Measurements from ENCODE around the gene SORCS2.

Gene SORCS2

GRCh38 chr4:7248857-7249256 is 56.5 kb downstream of the SORCS2 start:
- no peak for ATAC-seq

DNA sequence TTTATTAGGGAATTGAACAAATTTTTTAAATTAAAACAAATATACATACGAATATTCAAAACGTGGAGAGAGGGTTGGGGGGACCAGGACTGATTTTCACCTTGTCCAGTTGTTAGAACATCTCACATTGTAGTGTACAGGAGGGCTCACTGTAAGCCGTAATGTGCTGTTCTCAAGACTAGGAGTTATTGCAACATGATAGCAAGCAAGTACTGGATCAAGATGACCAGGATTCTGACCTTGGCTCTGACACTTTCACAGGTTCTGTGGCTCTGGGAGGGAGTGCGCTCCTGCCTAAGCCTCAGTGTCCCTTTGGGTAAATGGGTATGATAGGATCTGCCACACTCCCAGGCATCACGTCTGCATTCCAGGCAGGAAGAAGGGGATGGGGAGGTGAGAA is 59.0 kb downstream of the SORCS2 start:
- ATAC-seq = no peak

DNA sequence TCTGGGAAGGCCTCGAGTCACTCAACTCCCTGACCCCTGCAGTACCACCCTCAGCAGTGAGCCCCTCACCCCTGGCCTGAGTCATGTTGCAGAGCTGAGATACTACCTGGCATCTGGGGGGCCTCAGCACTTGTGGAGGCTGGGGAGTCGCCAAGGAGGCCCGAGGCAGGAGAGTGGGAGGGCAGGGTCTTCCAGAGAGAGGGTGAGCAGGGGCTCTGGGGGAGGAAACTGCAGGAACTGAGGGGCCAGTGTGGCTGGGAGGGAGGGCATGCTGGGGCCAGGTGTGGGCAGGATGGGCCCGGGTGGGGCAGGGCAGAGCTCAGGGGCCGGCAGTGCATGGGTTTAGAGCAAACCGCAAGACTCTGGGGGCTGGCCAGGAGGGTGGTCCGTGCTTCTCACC is 59.7 kb downstream of the SORCS2 start:
- ATAC-seq = no peak

DNA sequence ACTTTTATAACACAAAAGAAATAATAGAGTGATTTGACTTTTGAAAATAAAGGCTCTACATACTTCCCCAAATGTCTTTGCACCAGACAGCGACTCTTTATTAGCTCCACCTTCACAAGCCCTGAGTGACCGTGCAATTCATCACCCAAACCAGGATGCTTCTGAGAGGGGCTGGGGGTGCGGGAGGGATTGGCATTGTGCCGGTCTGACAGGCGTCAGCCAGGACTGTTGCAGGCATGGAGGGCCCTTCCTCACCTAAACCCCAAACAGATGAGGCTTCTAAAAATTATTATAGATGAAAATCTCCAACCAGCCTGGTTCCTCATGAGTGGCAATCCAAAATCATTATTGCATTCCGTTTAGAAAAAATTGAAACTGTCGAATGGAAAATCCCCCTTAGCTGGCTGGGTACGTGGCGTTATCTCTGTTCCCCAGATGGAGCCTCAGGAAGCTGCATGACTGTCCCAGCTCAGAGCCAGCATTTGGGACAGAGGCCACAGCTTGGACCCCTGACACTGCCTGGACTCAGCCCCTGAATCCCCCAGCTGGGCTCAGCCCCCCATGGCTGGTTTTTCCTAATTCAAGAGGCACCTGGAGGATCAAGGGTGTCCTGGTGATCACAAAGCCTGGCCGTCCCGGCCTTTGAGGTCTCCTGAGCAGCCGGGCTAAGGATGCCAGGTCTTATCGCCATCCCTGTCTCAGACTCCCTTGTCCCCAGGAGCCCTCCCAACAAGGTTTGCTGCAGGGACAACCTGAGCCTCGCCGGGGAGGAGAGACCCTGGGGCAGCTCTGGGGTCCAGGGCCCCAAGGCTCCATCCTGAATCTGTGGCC is 60.4 kb downstream of the SORCS2 start:
- no peak for ATAC-seq

DNA sequence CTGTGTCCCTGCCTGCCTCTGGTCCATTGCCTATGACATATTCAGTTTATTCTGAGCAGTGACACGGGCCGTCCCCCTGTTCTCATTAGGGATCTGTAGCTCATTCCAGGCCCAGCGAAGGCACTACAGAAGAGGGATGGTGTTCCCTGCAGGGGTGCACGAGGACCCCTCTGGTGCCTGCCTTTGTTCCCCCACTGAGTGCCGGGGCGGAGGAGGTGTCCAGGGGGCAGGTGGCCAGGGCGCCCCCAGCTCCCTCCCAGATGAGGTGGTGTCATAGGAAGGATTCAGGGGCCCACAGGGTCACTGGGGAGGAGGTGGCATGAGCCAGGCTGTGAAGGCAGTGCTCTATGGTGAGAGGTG is 61.0 kb downstream of the SORCS2 start:
- no peak for ATAC-seq

GRCh38 chr4:7253837-7254236 is 61.5 kb downstream of the SORCS2 start:
- ATAC-seq = no peak

DNA sequence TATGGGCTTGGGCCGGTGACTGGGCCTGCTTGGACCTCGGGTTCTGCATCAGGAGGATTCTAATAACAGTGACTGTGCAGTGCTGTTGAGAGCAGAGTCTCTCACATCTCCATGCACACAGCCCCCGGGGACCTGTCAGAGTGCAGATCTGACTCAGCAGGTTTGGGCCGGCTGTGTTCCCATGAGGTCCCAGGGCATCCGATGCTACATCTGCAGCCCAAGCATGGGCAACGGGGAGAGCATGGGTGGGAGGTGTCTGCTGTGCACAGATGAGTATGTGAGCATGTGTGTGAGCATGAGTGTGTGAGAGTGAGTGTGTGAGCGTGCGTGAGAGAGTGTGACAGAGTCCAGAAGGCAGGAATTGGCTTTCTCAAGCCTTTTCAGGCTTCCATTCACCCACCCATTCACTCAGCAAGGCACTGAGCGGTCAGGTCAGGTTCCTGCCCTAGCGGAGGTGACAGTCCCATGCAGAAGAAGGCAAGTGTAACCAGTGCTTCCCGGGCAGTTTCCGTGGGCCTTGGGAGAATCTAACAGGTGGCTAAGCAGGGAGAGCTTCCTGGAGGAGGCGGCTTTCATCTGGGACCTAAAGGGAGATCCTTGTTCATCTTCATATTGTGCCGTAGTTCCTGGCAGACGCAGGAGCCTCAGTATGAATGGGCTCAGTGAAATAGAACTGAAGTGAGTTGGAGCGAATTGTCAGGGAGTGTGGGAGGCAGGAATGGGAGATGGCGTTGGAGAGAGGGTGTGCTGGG is 62.6 kb downstream of the SORCS2 start:
- peak in 1 of 2 donors; percentile 27 for ATAC-seq

DNA sequence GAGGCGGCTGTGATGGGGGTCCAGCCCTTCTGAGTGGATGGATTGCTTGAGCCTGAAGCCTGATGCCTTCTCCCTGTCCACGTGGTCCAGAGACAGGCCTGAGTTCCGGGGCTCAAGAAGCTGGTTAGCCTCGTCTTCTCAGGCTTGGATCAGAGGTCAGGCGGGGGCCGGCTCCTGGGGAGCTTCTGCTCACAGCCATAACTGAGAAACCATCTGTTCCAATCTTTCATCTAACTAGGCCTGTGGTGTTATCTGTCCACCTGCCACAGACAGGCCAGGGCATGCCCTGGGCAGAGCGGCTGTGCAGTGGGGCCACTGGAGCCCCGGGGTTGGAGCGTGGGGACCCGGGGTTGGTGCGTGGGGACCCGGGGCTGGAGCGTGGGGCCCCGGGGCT is 63.1 kb downstream of the SORCS2 start:
- ATAC-seq = no peak

GRCh38 chr4:7255996-7256395 is 63.7 kb downstream of the SORCS2 start:
- no peak for ATAC-seq

DNA sequence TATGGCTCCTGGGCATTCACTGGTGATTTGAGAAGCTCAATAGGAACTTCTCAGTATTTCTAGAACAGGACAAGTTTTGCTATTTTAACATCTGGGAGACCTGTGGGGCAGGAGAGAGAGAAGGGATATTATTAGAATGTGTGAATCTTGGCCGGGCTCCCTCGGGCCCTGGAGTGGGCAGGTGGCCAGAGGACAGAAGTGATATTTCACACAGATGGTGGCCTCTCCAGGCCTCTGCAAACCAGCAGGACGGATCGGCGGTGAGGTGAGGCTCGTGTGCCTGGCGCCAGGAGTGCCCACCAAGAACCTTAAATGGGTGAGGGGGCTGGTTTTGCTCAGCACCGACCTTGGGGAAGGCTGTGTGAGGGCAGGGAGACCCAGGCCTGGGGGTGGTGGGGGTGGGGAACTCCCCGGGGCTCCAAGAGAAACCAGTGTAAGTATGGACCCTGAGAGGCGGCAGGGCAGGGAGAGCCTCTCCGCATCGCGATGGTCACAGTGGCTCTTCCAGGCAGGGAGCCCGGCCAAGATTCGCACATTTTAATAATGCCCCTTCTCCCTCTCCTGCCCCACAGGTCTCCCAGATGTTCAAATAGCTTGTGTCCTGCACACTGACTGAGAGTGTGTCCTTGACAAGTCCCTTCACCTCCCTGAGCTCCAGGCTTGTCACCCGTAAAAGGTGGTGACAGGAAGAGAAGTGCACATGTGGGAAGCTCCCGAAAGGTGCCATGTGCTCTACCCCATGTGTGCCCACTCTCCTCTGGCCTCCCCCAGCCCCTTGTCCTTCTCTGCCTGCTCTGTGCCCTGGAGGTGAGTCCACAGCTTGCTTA is 64.9 kb downstream of the SORCS2 start:
- no peak for ATAC-seq

DNA sequence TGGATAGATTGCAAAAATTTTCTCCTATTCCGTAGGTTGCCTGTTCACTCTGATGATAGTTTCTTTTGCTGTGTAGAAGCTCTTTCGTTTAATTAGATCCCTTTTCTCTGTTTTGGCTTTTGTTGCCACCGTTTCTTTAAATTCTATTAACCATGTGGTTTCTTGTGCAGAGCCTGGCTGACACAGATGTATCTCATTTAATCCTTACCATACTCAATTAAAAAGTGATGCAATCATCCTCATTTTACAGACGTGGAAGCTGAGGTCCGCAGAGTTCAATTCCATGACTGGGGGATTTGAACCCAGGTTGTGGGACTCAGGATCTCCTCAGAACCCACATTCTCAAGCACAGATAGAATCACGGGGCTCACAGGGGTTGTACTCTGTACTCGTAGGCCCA is 66.7 kb downstream of the SORCS2 start:
- ATAC-seq = no peak

DNA sequence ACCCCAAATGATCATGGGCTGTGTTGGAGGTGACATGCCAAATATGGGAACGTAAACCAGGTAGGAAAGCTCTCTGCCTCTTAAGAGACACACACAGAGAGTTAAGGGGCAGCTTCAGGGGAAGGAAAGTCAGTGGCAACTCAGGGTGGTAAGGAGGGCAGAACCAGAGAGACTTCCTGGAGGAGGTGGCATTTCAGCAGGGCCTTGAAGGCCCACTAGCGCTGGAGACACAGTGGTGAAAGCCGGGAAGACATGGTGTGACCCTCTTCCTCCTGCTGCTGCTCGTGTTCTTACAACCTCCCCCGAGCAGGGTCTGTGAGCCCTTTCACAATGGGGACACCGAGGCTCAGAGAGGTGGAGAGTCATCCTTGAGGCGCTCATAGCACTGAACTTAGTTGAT is 68.2 kb downstream of the SORCS2 start:
- ATAC-seq = no peak

DNA sequence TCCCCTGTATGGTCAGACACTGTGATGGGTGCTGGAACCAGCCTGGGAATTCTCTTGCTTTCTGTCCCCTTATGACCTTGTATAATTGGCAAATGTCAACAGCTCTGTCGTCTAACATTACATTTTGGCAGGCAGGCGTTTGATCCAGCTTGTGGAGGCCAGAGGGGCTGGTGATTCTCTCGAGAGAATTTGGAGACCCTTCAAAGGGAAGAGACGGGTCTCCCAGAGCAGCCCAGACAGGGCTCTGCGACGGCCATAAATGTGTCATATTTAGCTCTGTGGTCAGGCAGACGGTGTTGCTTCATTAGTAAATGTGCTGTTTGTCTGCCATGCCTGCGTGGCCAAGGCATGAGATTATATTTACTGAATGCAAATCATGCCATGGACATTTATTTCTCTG is 68.7 kb downstream of the SORCS2 start:
- ATAC-seq = no peak

DNA sequence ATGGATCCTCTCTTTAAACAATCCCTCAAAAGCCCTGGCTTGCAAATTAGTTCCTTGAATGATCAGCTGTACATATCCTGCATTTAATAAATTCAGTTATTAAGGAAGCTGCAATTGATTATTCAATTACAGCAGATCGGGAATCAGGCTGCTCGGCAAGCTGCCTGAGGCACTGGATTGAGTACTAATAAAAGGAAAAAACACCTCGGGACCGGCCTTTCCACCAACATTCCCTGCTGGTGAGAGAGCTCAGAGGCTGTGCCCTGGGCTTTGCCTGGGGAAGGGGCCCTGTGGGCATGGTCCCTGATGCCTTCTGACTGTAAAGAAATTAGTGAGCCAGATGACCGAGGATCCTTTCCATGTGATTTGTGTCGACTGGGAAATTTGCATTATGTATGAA is 69.2 kb downstream of the SORCS2 start:
- ATAC-seq = no peak

GRCh38 chr4:7262134-7262533 is 69.8 kb downstream of the SORCS2 start:
- no peak for ATAC-seq

DNA sequence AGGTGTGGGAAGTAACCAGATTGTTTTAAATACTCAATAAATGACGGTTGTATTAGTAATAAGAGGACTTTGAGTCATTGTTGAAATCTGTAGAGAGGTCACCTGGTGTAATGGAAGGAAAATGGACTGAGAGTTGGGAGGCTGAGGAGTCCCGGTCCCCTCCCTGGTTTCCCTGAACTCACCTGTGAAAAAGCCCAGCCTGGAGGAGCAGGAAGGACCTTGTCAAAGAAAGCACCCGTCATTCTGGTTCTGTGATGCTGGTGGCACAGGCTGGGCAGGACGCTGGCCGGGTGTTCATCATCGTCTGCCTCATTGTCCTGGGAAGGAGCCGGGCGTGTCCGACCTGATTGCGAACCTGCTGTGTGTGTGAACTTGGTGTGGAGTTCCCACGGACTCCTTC is 70.8 kb downstream of the SORCS2 start:
- no peak for ATAC-seq

DNA sequence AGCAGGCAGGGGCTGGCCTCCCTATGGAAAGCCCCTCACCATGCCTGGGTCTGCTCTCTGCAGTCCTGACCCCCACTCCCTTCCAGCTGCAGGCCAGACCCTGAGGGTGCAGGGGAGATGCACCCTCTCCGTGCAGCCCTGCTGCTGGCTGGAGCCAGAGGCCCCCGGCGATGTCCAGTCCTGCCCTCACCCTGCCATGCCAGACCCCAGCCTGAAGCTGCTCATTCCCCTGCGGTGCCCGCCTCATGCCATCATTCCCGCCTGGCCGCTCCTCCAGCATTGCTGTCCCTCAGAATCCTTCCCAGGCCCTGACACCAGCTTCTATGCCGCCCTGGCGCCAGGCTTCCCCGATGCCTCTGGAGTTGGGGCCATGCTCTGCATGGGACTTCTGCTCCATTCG is 72.4 kb downstream of the SORCS2 start:
- ATAC-seq = no peak

- no peak for ATAC-seq
Measured at GRCh38 chr4:7266525-7267292, 74.4 kb downstream of the SORCS2 start.

DNA sequence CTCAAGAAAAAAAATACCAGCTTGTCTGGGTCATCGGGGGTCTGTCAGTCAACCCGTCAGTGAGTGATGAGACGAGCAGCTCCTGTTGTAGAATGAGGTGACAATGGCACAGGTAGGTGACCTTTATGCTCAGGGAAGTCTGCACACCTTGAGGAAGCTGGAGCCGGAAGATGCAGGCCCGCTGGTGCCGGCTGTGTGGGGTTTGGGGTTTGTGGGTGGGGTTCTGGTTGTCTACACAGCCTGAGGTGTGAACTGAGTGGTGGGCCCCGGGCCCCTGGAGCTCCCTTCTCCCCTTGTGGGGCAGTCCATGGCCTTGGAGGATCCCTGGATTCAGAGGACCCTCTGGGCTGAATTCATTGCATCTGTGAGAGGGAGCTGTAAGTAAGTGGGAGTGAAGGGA is 75.5 kb downstream of the SORCS2 start:
- ATAC-seq = no peak

DNA sequence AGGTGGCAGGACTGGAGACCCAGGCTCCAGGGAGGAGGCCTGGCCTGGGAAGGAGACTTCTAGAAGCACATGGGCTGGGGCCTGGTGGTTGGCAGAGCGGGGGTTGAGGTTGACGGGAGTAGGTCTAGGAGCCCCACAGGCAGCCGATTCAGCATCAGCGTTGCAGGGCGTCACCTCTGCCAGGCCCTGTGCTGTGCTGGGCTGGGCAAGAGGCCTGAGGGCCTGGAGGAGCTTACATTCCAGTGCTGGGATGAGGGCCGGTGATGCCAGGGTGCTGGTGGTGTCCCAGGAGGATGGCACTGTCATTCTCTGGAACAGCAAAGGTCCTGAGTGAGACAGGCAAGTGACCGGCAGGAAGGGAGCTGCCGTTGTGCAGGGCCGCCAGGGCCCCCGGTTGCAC is 76.6 kb downstream of the SORCS2 start:
- no peak for ATAC-seq

DNA sequence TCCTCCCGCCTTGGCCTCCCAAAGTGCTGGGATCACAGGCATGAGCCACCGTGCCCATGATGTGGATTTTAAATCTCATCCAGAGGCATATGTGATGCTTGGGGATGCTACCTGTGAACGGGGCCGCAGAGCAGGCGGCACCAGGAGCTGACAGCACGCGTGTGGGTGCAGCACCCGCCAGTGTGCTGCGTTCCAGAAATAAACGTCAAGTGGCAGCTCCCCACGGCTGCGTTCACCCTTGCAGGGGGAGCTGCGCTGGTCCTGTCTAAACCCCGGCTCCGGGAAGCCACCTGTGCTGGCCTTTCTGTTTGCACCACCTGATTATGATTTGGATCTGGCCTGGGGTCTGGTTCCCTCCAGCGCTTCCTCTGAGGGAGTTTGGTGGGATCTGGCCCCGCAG is 77.8 kb downstream of the SORCS2 start:
- no peak for ATAC-seq

GRCh38 chr4:7272404-7272803 is 80.1 kb downstream of the SORCS2 start:
- no peak for ATAC-seq
